ENCODE data around the gene MYDGF.

DNA sequence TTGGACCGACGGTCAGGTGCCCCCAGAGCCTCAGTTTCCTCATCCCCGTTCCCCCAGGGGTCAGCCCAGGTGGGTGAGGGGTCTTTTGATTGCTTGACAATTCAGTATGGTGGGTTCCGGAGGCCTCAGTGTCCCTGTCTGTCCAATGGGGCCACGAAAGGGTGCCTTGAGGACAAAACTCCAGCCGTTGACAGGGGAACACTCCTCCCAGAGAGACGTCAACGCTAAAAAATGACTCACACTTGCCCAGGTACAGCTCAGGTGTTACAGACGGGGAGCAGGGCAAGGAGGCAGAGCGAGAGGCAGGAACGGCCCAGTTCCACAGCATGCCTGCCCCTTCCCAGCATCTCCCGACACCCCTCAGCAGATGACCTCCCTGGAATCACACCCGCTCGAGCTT is 29.0 kb downstream of the MYDGF start:
- TF ChIP-seq, protein P1, sequence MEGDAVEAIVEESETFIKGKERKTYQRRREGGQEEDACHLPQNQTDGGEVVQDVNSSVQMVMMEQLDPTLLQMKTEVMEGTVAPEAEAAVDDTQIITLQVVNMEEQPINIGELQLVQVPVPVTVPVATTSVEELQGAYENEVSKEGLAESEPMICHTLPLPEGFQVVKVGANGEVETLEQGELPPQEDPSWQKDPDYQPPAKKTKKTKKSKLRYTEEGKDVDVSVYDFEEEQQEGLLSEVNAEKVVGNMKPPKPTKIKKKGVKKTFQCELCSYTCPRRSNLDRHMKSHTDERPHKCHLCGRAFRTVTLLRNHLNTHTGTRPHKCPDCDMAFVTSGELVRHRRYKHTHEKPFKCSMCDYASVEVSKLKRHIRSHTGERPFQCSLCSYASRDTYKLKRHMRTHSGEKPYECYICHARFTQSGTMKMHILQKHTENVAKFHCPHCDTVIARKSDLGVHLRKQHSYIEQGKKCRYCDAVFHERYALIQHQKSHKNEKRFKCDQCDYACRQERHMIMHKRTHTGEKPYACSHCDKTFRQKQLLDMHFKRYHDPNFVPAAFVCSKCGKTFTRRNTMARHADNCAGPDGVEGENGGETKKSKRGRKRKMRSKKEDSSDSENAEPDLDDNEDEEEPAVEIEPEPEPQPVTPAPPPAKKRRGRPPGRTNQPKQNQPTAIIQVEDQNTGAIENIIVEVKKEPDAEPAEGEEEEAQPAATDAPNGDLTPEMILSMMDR (IDR thresholded peaks at IDR 0.05; ENCODE audit: low read length) = no peak
- TF ChIP-seq EZH2 (IDR thresholded peaks at IDR 0.05; ENCODE audit: borderline replicate concordance, low read length) = no peak

Data from OCI-LY1 (cell line).